Activated T-helper 1 cell treated with anti-CD3 and anti-CD28 coated beads, Interleukin-12 subunit alpha, Interleukin-12 subunit beta, Interleukin-2, Interleukin-4 antibody, amounts not matched to agents 30 ng/mL and 10 ng/mL and 1 ng/mL, durations not matched to agents 14 hours and 24 hours and 36 hours (primary cell): ENCODE measurements around the gene OR2T27. TPM values are rescaled to one million over a fixed set of nuclear protein-coding genes. Genes with fewer than 3 reads are reported as not detected.

Experiments
- total RNA-seq: library from RNA; stranded (reverse); gene quantifications from 2 replicates; pipeline ENCODE4 v1.2.3, GENCODE V29; 2022

The OR2T27 gene
- total RNA-seq, 1 donor from 2014 or later, result not detected

Other genes with a start within 250 kb of the OR2T27 start
- not detected in 2 replicates for gene OR2T2, start 209.9 kb downstream of the OR2T27 start, total RNA-seq
- gene OR2T3, start 182.2 kb downstream of the OR2T27 start, total RNA-seq, result not detected in 2 replicates
- not detected in 2 replicates for gene OR2T5, start 166.9 kb downstream of the OR2T27 start, total RNA-seq
- not detected in 2 replicates for gene OR2G6, start 147.5 kb downstream of the OR2T27 start, total RNA-seq
- not detected in 2 replicates for gene OR2T29, start 92.8 kb downstream of the OR2T27 start, total RNA-seq
- not detected in 2 replicates for gene OR2T34, start 80.8 kb downstream of the OR2T27 start, total RNA-seq
- gene OR2T10, start 57.8 kb downstream of the OR2T27 start, total RNA-seq, result not detected in 2 replicates
- gene OR2T11, start 20.4 kb downstream of the OR2T27 start, total RNA-seq, result not detected in 2 replicates
- gene OR2T35, start 10.2 kb downstream of the OR2T27 start, total RNA-seq, result not detected in 2 replicates
- gene OR14I1, start 47.2 kb upstream of the OR2T27 start, total RNA-seq, result not detected in 2 replicates
- not detected in 2 replicates for gene LYPD8, start 100.2 kb upstream of the OR2T27 start, total RNA-seq
- 29.0 and 30.9 TPM in 2 replicates for gene SH3BP5L, start 170.4 kb upstream of the OR2T27 start, total RNA-seq
- gene ZNF672, start 182.7 kb upstream of the OR2T27 start, total RNA-seq, result 42.3 and 45.2 TPM in 2 replicates
- gene ZNF692, start 203.6 kb upstream of the OR2T27 start, total RNA-seq, result 89.6 and 91.0 TPM in 2 replicates